ENCODE measurements around the gene TBC1D8B. TPM values are rescaled to one million over a fixed set of nuclear protein-coding genes. Genes with fewer than 3 reads are reported as not detected.
"Not testable (repeated sequence)": the region's sequence is repeated elsewhere in the genome, so short reads cannot be mapped to it uniquely, and the experiment has no call there.

Gene TBC1D8B
- polyA plus RNA-seq, 1 experiment: 4.5 TPM

GRCh38 chrX:106783716-106784115 lies 18.8 kb upstream of the TBC1D8B start:
- Histone ChIP-seq H3K27me3 (ENCODE audit: control insufficient read depth, insufficient read depth, low read length) (no peaks in the 10 kb centered on the region), H3K4me3 (ENCODE audit: low read depth, low read length) (no peak overlapping the region), H3K36me3 (ENCODE audit: control insufficient read depth, insufficient read depth, low read length) (no peaks in the 10 kb centered on the region)
- POLR2A ChIA-PET: no interaction called here
- no peak for DNase-seq (ENCODE audit: low read depth)
- CTCF ChIA-PET: no interaction called here
- TF ChIP-seq CTCF (IDR thresholded peaks at IDR 0.05; ENCODE audit: insufficient read depth, low read depth, low read length): no peak

GRCh38 chrX:106791495-106791894 lies 11.0 kb upstream of the TBC1D8B start:
- no peaks in the 10 kb centered on the region for H3K36me3 ChIP-seq (ENCODE audit: control insufficient read depth, insufficient read depth, low read length)
- ChIA-PET POLR2A (no interaction called here), CTCF (no interaction called here)
- TF ChIP-seq CTCF (IDR thresholded peaks at IDR 0.05; ENCODE audit: insufficient read depth, low read depth, low read length): peak; percentile 23; the same call in 1 of the 2 replicates
- DNase-seq (ENCODE audit: low read depth): no peak
- no peak overlapping the region for H3K4me3 ChIP-seq (ENCODE audit: low read depth, low read length)
- H3K27me3 ChIP-seq (ENCODE audit: control insufficient read depth, insufficient read depth, low read length): no peaks in the 10 kb centered on the region

- POLR2A ChIA-PET: interaction anchor here (0.6 kb wide), 1 partner anchor 84 kb away, joined by 4 read pairs; no protein-coding TSS in a partner anchor
- no peak for TF ChIP-seq CTCF (IDR thresholded peaks at IDR 0.05; ENCODE audit: insufficient read depth, low read depth, low read length)
- Histone ChIP-seq H3K27me3 (ENCODE audit: control insufficient read depth, insufficient read depth, low read length) (no peaks in the 10 kb centered on the region), H3K4me3 (ENCODE audit: low read depth, low read length) (peak overlapping the region; percentile 86), H3K36me3 (ENCODE audit: control insufficient read depth, insufficient read depth, low read length) (no peaks in the 10 kb centered on the region)
- CTCF ChIA-PET: no interaction called here
- no peak for DNase-seq (ENCODE audit: low read depth)
Measured at GRCh38 chrX:106802063-106802387, 448 bp upstream of the TBC1D8B start.

GRCh38 chrX:106811131-106811910 lies 8.8 kb downstream of the TBC1D8B start:
- POLR2A ChIA-PET: no interaction called here
- Histone ChIP-seq H3K36me3 (ENCODE audit: control insufficient read depth, insufficient read depth, low read length) (no peaks in the 10 kb centered on the region), H3K27me3 (ENCODE audit: control insufficient read depth, insufficient read depth, low read length) (no peaks in the 10 kb centered on the region), H3K4me3 (ENCODE audit: low read depth, low read length) (no peak overlapping the region)
- no peak for DNase-seq (ENCODE audit: low read depth)
- no peak for TF ChIP-seq CTCF (IDR thresholded peaks at IDR 0.05; ENCODE audit: insufficient read depth, low read depth, low read length)
- CTCF ChIA-PET: no interaction called here

- DNase-seq (ENCODE audit: low read depth); H3K27me3 ChIP-seq (ENCODE audit: control insufficient read depth, insufficient read depth, low read length); H3K4me3 ChIP-seq (ENCODE audit: low read depth, low read length); POLR2A ChIA-PET; H3K36me3 ChIP-seq (ENCODE audit: control insufficient read depth, insufficient read depth, low read length); CTCF ChIA-PET: not testable (repeated sequence)
Measured at GRCh38 chrX:106812930-106813329, 10.5 kb downstream of the TBC1D8B start.

GRCh38 chrX:106814093-106814492 lies 11.6 kb downstream of the TBC1D8B start:
- H3K27me3 ChIP-seq (ENCODE audit: control insufficient read depth, insufficient read depth, low read length); H3K36me3 ChIP-seq (ENCODE audit: control insufficient read depth, insufficient read depth, low read length); H3K4me3 ChIP-seq (ENCODE audit: low read depth, low read length); CTCF ChIA-PET; POLR2A ChIA-PET; DNase-seq (ENCODE audit: low read depth): not testable (repeated sequence)
